ENCODE results near the gene ROGDI. TPM values are rescaled to one million over a fixed set of nuclear protein-coding genes. Genes with fewer than 3 reads are reported as not detected.

Gene ROGDI
- total and polyA plus RNA-seq, 8 donors: 12.3 to 63.0 (median 13.7) TPM

DNA sequence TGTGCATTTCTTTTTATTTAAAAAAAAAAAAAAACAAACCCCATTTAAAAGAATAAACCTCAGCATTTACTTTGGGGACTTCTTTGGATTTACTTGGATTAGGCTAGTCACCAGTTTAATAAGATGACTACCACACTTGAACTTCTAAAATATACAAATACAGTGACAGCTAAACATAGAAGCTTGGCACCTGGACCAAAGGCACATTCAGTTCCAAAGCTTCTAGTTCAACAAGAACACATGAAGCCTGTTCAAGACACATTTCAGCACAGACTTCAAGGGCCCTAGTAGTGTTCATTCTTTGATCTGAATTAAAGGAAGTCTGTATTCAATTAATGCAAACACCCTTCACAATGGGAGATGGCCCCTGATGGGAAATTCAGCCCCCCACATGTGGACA is 11.6 kb upstream of the ROGDI start:
- Histone ChIP-seq H3K4me1 (no peaks in the 10 kb centered on the region), H3K27ac (no peak overlapping the region), H3K36me3 (peaks cover 4 to 56% (median 9%) of the 10 kb centered on the region in 3 donors), H3K27me3 (no peaks in the 10 kb centered on the region), H3K4me3 (no peak overlapping the region), H3K9me3 (no peaks in the 10 kb centered on the region)
- ATAC-seq (no peak), FAIRE-seq (no peak), DNase-seq (no peak)
- TF ChIP-seq, protein P1, sequence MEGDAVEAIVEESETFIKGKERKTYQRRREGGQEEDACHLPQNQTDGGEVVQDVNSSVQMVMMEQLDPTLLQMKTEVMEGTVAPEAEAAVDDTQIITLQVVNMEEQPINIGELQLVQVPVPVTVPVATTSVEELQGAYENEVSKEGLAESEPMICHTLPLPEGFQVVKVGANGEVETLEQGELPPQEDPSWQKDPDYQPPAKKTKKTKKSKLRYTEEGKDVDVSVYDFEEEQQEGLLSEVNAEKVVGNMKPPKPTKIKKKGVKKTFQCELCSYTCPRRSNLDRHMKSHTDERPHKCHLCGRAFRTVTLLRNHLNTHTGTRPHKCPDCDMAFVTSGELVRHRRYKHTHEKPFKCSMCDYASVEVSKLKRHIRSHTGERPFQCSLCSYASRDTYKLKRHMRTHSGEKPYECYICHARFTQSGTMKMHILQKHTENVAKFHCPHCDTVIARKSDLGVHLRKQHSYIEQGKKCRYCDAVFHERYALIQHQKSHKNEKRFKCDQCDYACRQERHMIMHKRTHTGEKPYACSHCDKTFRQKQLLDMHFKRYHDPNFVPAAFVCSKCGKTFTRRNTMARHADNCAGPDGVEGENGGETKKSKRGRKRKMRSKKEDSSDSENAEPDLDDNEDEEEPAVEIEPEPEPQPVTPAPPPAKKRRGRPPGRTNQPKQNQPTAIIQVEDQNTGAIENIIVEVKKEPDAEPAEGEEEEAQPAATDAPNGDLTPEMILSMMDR (IDR thresholded peaks at IDR 0.05): no peak
- intact Hi-C loops (cut with DNase I): no loop called here

- ATAC-seq (no peak), DNase-seq (peak in 1 of 6 donors; percentile 52), FAIRE-seq (no peak)
- Histone ChIP-seq H3K4me1 (no peaks in the 10 kb centered on the region), H3K9me3 (no peaks in the 10 kb centered on the region), H3K27ac (no peak overlapping the region), H3K36me3 (peaks cover 4 to 56% (median 9%) of the 10 kb centered on the region in 3 donors), H3K27me3 (no peaks in the 10 kb centered on the region), H3K4me3 (no peak overlapping the region)
- WGBS, 2 donors: 97% methylated on average over 16 of the region's 16 CpGs
- intact Hi-C loops (cut with DNase I): no loop called here
- TF ChIP-seq, protein P1 (IDR thresholded peaks at IDR 0.05): no peak
Observed at GRCh38 chr16:4813251-4814003, 11.0 kb upstream of the ROGDI start.

GRCh38 chr16:4811773-4812172 is 9.3 kb upstream of the ROGDI start:
- peak in 1 of 6 donors; percentile 45 for DNase-seq
- Histone ChIP-seq H3K4me1 (no peaks in the 10 kb centered on the region), H3K27me3 (no peaks in the 10 kb centered on the region), H3K36me3 (peaks cover 0 to 58% (median 14%) of the 10 kb centered on the region in 3 donors), H3K27ac (no peak overlapping the region), H3K9me3 (no peaks in the 10 kb centered on the region), H3K4me3 (no peak overlapping the region)
- intact Hi-C loops (cut with DNase I): no loop called here
- peak in 1 of 4 donors; percentile 12 for ATAC-seq
- TF ChIP-seq, protein P1 (IDR thresholded peaks at IDR 0.05): no peak
- WGBS, 2 donors: 88 to 89% methylated on average over 9 of the region's 9 CpGs
- FAIRE-seq: no peak

- Histone ChIP-seq H3K27ac (no peak overlapping the region), H3K4me1 (no peaks in the 10 kb centered on the region), H3K27me3 (no peaks in the 10 kb centered on the region), H3K36me3 (peaks cover 0 to 53% (median 13%) of the 10 kb centered on the region in 3 donors), H3K9me3 (no peaks in the 10 kb centered on the region), H3K4me3 (no peak overlapping the region)
- TF ChIP-seq, protein P1 (IDR thresholded peaks at IDR 0.05): no peak
- no peak for FAIRE-seq
- peak in 1 of 6 donors; percentile 5 for DNase-seq
- 96 to 98% methylated on average over 3 of the region's 3 CpGs for WGBS, 2 donors
- no peak for ATAC-seq
- intact Hi-C loops (cut with DNase I): no loop called here
Observed at GRCh38 chr16:4811242-4811641, 8.8 kb upstream of the ROGDI start.

DNA sequence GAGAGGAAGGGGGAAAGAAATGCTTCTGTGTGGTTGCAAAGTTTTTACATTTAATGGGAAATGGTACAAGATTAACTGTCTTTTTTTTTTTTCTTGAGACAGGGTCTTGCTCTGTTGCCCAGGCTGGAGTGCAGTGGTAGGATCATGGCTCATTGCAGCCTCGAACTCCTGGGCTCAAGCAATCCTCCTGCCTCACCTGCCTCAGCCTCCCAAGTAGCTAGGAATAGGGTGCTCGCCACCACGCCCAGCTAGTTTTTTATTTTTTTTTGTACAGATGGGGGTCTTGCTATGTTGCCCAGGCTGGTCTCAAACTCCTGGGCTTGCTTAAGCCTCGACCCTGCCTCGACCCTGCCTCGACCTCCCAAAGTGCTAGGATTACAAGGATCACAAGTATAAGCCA is 3.8 kb upstream of the ROGDI start:
- DNase-seq (no peak), ATAC-seq (no peak), FAIRE-seq (no peak)
- H3K4me1 ChIP-seq: peaks cover 4 to 8% (median 8%) of the 10 kb centered on the region in 3 donors
- peaks cover 0 to 24% (median 10%) of the 10 kb centered on the region in 3 donors for H3K36me3 ChIP-seq
- TF ChIP-seq, protein P1 (IDR thresholded peaks at IDR 0.05): no peak
- no peaks in the 10 kb centered on the region for H3K9me3 ChIP-seq
- no peak overlapping the region for H3K27ac ChIP-seq
- intact Hi-C loops (cut with DNase I): loop anchor here in 1 of 3 donors (10.0 kb wide), 1 partner anchor 59 kb away; no protein-coding TSS in a partner anchor
- WGBS, 2 donors: 91 to 92% methylated on average over 6 of the region's 6 CpGs
- H3K27me3 ChIP-seq: no peaks in the 10 kb centered on the region
- H3K4me3 ChIP-seq: no peak overlapping the region

Measured in pancreas (tissue), 10 donors.